SK-N-SH (cell line): ENCODE data around the gene MAPKAP1. TPM values are rescaled to one million over a fixed set of nuclear protein-coding genes. Genes with fewer than 3 reads are reported as not detected.

Experiments used
- CTCF ChIA-PET: fragments of 300-600, 350-600 bp; formaldehyde crosslinking; extraction: SDS; loops from one replicate; lab custom pipeline; 2021; lab: Yijun Ruan, JAX
- POLR2A ChIA-PET: fragments of 350-600 bp; sonication (Branson Sonifier 250); formaldehyde crosslinking; extraction: SDS; loops from one replicate; lab custom pipeline; 2020; ENCODE audit warnings: antibody characterized with exemption, inconsistent platforms; lab: Yijun Ruan, JAX
- DNase-seq: peaks from one replicate; pipeline ENCODE4 v3.0.0; 2012
- H2AFZ ChIP-seq: fragments of 200-600 bp; sonication (generic); 2 replicates; pipeline ENCODE4 v1.8.1; 2016; ENCODE audit warnings: antibody characterized with exemption, mild to moderate bottlenecking, low read depth
- H3F3A ChIP-seq: fragments of 200-600 bp; sonication (generic); replicated peaks from 2 replicates; pipeline ENCODE3; 2016; ENCODE audit warnings: antibody characterized with exemption, mild to moderate bottlenecking; ENCODE audit not compliant: insufficient read depth
- H3K27ac ChIP-seq, 2 experiments: fragments of 200-500 bp in 1 of 2; fragments of 200-600 bp in 1 of 2; sonication (Bioruptor generic) in 1 of 2; sonication (generic), shearing (Covaris generic) in 1 of 2; 2 replicates each; pipeline versions ENCODE4 v1.5.1 to v1.6.1; 2014 to 2016; ENCODE audit warnings: low read depth in 2 of 2, inconsistent platforms in 1 of 2, low read length in 1 of 2, mild to moderate bottlenecking in 1 of 2, mixed read lengths in 1 of 2
- H3K27me3 ChIP-seq: fragments of 200-600 bp; sonication (generic), shearing (Covaris generic); 2 replicates; pipeline ENCODE4 v1.6.1; 2016; ENCODE audit warnings: mixed run types; ENCODE audit not compliant: insufficient read depth
- H3K36me3 ChIP-seq, 2 experiments: fragments of 200-500 bp in 1 of 2; fragments of 200-600 bp in 1 of 2; sonication (Bioruptor generic) in 1 of 2; sonication (generic) in 1 of 2; replicated peaks in 1 of 2; 2 replicates each; pipeline versions ENCODE3 to v1.5.1; 2014 to 2016; ENCODE audit warnings: low read length in 1 of 2, mild to moderate bottlenecking in 1 of 2; ENCODE audit not compliant: insufficient read depth in 2 of 2, control insufficient read depth in 1 of 2
- H3K4me1 ChIP-seq, 2 experiments: fragments of 200-500 bp in 1 of 2; fragments of 200-600 bp in 1 of 2; sonication (Bioruptor generic) in 1 of 2; sonication (generic), shearing (Covaris generic) in 1 of 2; 2 replicates each; pipeline versions ENCODE4 v1.5.1 to v1.6.1; 2014 to 2016; ENCODE audit warnings: low read depth in 1 of 2, low read length in 1 of 2, mixed run types in 1 of 2; ENCODE audit not compliant: insufficient read depth in 2 of 2, control insufficient read depth in 1 of 2
- H3K4me2 ChIP-seq: fragments of 200-600 bp; sonication (generic), shearing (Covaris generic); 2 replicates; pipeline ENCODE4 v1.6.1; 2017; ENCODE audit warnings: mixed run types
- H3K4me3 ChIP-seq, 2 experiments: fragments of 200-500 bp in 1 of 2; fragments of 200-600 bp in 1 of 2; sonication (Bioruptor generic) in 1 of 2; sonication (generic), shearing (Covaris generic) in 1 of 2; 2 replicates each; pipeline versions ENCODE4 v1.5.1 to v1.8.1; 2014 to 2016; ENCODE audit warnings: low read depth in 2 of 2, inconsistent platforms in 1 of 2, low read length in 1 of 2, mild to moderate bottlenecking in 1 of 2, mixed read lengths in 1 of 2, moderate library complexity in 1 of 2
- H3K79me2 ChIP-seq: fragments of 200-600 bp; sonication (generic); 2 replicates; pipeline ENCODE4 v1.8.1; 2017; ENCODE audit warnings: mild to moderate bottlenecking; ENCODE audit not compliant: insufficient read depth
- H3K9ac ChIP-seq: fragments of 200-600 bp; sonication (generic); 2 replicates; pipeline ENCODE4 v1.6.1; 2017; ENCODE audit warnings: mixed run types
- H3K9me2 ChIP-seq: fragments of 200-600 bp; sonication (generic); 2 replicates; pipeline ENCODE4 v1.6.1; 2017; ENCODE audit warnings: mixed run types
- H3K9me3 ChIP-seq: fragments of 200-600 bp; sonication (generic); 2 replicates; pipeline ENCODE4 v1.6.1; 2017; ENCODE audit warnings: mixed run types, mild to moderate bottlenecking, moderate library complexity
- H4K20me1 ChIP-seq: fragments of 200-600 bp; sonication (generic); 2 replicates; pipeline ENCODE4 v1.6.1; 2017; ENCODE audit warnings: mild to moderate bottlenecking, mixed run types; ENCODE audit not compliant: insufficient read depth
- CHD2 ChIP-seq: fragments of 150-350 bp; IDR thresholded peaks from 2 replicates; pipeline ENCODE4 v1.6.1; 2018; ENCODE audit warnings: low read length; ENCODE audit not compliant: partially characterized antibody
- EP300 ChIP-seq, 2 experiments: IDR thresholded peaks; 2 replicates each; pipeline versions ENCODE4 v1.4.0 to v1.6.1; 2012; ENCODE audit warnings: borderline replicate concordance in 1 of 2, low read depth in 1 of 2, low read length in 1 of 2
- FOXM1 ChIP-seq: IDR thresholded peaks from 2 replicates; pipeline ENCODE4 v1.4.0; 2012; ENCODE audit warnings: low read depth, mild to moderate bottlenecking
- GABPA ChIP-seq: IDR thresholded peaks from 2 replicates; pipeline ENCODE4 v1.4.0; 2012; ENCODE audit warnings: low read depth, mild to moderate bottlenecking
- IRF3 ChIP-seq: fragments of 150-350 bp; IDR thresholded peaks from 2 replicates; pipeline ENCODE4 v1.6.1; 2016; ENCODE audit warnings: mild to moderate bottlenecking, low read depth, low read length
- JUND ChIP-seq: IDR thresholded peaks from 2 replicates; pipeline ENCODE4 v1.4.0; 2012
- PBX3 ChIP-seq: IDR thresholded peaks from 2 replicates; pipeline ENCODE4; 2012
- POLR2AphosphoS5 ChIP-seq: IDR thresholded peaks from 2 replicates; pipeline ENCODE4 v1.6.1; 2012; ENCODE audit warnings: low read depth, low read length
- RCOR1 ChIP-seq: fragments of 150-350 bp; IDR thresholded peaks from 2 replicates; pipeline ENCODE4 v1.6.1; 2017; ENCODE audit warnings: antibody characterized with exemption, low read length
- SIN3A ChIP-seq: IDR thresholded peaks from 2 replicates; pipeline ENCODE4 v1.6.1; 2012; ENCODE audit warnings: low read depth, mild to moderate bottlenecking, low read length, moderate library complexity, borderline replicate concordance
- TEAD4 ChIP-seq: IDR thresholded peaks from 2 replicates; pipeline ENCODE4 v1.4.0; 2012; ENCODE audit warnings: mild to moderate bottlenecking, borderline replicate concordance; ENCODE audit not compliant: insufficient read depth
- WGBS: methylation state at CpG from one replicate; pipeline ENCODE4 v1.1.6; 2017; ENCODE audit warnings: low lambda C conversion rate; 5-methylcytosine and 5-hydroxymethylcytosine counted together
- polyA plus RNA-seq, 3 experiments: library from polyadenylated mRNA; depleted of rRNA; stranded (reverse); fragments of >200 nt; gene quantifications; 2 replicates each; pipeline ENCODE4 v1.2.3, GENCODE V29; 2012
- TF ChIP-seq, protein P1 (sequence below): fragments of 200-600 bp; sonication (generic); IDR thresholded peaks from 2 replicates; pipeline ENCODE4 v1.6.1; 2017; ENCODE audit warnings: antibody characterized with exemption, mild to moderate bottlenecking, moderate library complexity
- TF ChIP-seq, protein P2 (sequence below): IDR thresholded peaks from 2 replicates; pipeline ENCODE4 v1.6.1; 2012; ENCODE audit warnings: mild to moderate bottlenecking, low read depth, low read length, moderate library complexity

MAPKAP1 gene
- polyA plus RNA-seq, 1 of the 3 experiments (the other 2 are of a cell fraction) = 117 TPM

GRCh38 chr9:125412166-125412565 lies 294.8 kb downstream of the MAPKAP1 start:
- no peak overlapping the region for H3K27ac ChIP-seq
- POLR2A ChIA-PET = no interaction called here
- DNase-seq = no peak
- H3F3A ChIP-seq = no peaks in the 10 kb centered on the region
- H3K36me3 ChIP-seq = no peaks in the 10 kb centered on the region
- no peaks in the 10 kb centered on the region for H3K9me3 ChIP-seq
- TF ChIP-seq JUND (no peak), RCOR1 (no peak)
- H3K79me2 ChIP-seq = no peaks in the 10 kb centered on the region
- H2AFZ ChIP-seq = no peak overlapping the region
- no peak overlapping the region for H3K4me2 ChIP-seq
- H3K9ac ChIP-seq = no peak overlapping the region
- 94% methylated on average over 10 of the region's 10 CpGs for WGBS
- H3K27me3 ChIP-seq = no peaks in the 10 kb centered on the region
- no peaks in the 10 kb centered on the region for H3K9me2 ChIP-seq
- peaks cover 0 to 5% of the 10 kb centered on the region in 2 experiments; a peak in 1 of 4 replicates for H3K4me1 ChIP-seq
- no peak overlapping the region for H3K4me3 ChIP-seq
- CTCF ChIA-PET = interaction anchor here (1.4 to 1.8 kb wide), 3 partner anchors 146 to 1086 kb away, joined by 3 to 5 read pairs (median 4); no protein-coding TSS in a partner anchor
- H4K20me1 ChIP-seq = no peaks in the 10 kb centered on the region

GRCh38 chr9:125411171-125411756 lies 295.7 kb downstream of the MAPKAP1 start:
- H3K27ac ChIP-seq = no peak overlapping the region
- H3K27me3 ChIP-seq = no peaks in the 10 kb centered on the region
- H3K4me2 ChIP-seq = no peak overlapping the region
- no peaks in the 10 kb centered on the region for H3K9me2 ChIP-seq
- H3K79me2 ChIP-seq = no peaks in the 10 kb centered on the region
- H2AFZ ChIP-seq = no peak overlapping the region
- no peaks in the 10 kb centered on the region for H3K9me3 ChIP-seq
- H3K36me3 ChIP-seq = no peaks in the 10 kb centered on the region
- TF ChIP-seq PBX3 = no peak
- no peak for TF ChIP-seq POLR2AphosphoS5
- TF ChIP-seq, protein P1, sequence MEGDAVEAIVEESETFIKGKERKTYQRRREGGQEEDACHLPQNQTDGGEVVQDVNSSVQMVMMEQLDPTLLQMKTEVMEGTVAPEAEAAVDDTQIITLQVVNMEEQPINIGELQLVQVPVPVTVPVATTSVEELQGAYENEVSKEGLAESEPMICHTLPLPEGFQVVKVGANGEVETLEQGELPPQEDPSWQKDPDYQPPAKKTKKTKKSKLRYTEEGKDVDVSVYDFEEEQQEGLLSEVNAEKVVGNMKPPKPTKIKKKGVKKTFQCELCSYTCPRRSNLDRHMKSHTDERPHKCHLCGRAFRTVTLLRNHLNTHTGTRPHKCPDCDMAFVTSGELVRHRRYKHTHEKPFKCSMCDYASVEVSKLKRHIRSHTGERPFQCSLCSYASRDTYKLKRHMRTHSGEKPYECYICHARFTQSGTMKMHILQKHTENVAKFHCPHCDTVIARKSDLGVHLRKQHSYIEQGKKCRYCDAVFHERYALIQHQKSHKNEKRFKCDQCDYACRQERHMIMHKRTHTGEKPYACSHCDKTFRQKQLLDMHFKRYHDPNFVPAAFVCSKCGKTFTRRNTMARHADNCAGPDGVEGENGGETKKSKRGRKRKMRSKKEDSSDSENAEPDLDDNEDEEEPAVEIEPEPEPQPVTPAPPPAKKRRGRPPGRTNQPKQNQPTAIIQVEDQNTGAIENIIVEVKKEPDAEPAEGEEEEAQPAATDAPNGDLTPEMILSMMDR = no peak
- TF ChIP-seq CHD2 = no peak
- TF ChIP-seq IRF3 = no peak
- no peak for TF ChIP-seq FOXM1
- TF ChIP-seq TEAD4 = no peak
- TF ChIP-seq, protein P2, sequence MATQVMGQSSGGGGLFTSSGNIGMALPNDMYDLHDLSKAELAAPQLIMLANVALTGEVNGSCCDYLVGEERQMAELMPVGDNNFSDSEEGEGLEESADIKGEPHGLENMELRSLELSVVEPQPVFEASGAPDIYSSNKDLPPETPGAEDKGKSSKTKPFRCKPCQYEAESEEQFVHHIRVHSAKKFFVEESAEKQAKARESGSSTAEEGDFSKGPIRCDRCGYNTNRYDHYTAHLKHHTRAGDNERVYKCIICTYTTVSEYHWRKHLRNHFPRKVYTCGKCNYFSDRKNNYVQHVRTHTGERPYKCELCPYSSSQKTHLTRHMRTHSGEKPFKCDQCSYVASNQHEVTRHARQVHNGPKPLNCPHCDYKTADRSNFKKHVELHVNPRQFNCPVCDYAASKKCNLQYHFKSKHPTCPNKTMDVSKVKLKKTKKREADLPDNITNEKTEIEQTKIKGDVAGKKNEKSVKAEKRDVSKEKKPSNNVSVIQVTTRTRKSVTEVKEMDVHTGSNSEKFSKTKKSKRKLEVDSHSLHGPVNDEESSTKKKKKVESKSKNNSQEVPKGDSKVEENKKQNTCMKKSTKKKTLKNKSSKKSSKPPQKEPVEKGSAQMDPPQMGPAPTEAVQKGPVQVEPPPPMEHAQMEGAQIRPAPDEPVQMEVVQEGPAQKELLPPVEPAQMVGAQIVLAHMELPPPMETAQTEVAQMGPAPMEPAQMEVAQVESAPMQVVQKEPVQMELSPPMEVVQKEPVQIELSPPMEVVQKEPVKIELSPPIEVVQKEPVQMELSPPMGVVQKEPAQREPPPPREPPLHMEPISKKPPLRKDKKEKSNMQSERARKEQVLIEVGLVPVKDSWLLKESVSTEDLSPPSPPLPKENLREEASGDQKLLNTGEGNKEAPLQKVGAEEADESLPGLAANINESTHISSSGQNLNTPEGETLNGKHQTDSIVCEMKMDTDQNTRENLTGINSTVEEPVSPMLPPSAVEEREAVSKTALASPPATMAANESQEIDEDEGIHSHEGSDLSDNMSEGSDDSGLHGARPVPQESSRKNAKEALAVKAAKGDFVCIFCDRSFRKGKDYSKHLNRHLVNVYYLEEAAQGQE = no peak
- TF ChIP-seq GABPA = no peak
- TF ChIP-seq SIN3A = no peak
- TF ChIP-seq EP300 (IDR thresholded peaks at IDR 0.05; ENCODE audit: borderline replicate concordance in 1 of 2, low read depth in 1 of 2, low read length in 1 of 2) = no peak
- no peaks in the 10 kb centered on the region for H3F3A ChIP-seq
- no peak overlapping the region for H3K4me3 ChIP-seq
- H3K9ac ChIP-seq = no peak overlapping the region
- no peaks in the 10 kb centered on the region for H4K20me1 ChIP-seq
- DNase-seq = no peak
- peaks cover 0 to 5% of the 10 kb centered on the region in 2 experiments; a peak in 1 of 4 replicates for H3K4me1 ChIP-seq
- ChIA-PET CTCF (interaction anchor here (0.9 to 1.8 kb wide), 3 partner anchors 147 to 1087 kb away, joined by 3 to 5 read pairs (median 4); no protein-coding TSS in a partner anchor), POLR2A (no interaction called here)
- whole genome bisulfite sequencing = 82% methylated on average over 5 of the region's 14 CpGs
